Gastroesophageal sphincter (tissue), 3 donors: ENCODE results near the gene CNOT2.

ENCODE experiments used
- EP300 ChIP-seq: sonication (generic); formaldehyde crosslinking; IDR thresholded peaks from one replicate; pipeline ENCODE4 v1.6.1; 2017; ENCODE audit warnings: antibody characterized with exemption, mild to moderate bottlenecking
- POLR2A ChIP-seq, 2 donors: fragments of 450-650 bp; IDR thresholded peaks; one replicate each; pipeline ENCODE4 v1.6.1; 2017; ENCODE audit warnings: antibody characterized with exemption in 2 of 2, mild to moderate bottlenecking in 2 of 2, moderate library complexity in 1 of 2
- TF ChIP-seq, protein P1 (sequence below), 4 experiments: fragments of 200-600 bp in 2 of 4; fragments of 450-650 bp in 2 of 4; sonication (generic) in 1 of 4; IDR thresholded peaks; one replicate each; pipeline ENCODE4 v1.5.1; 2017 to 2019; ENCODE audit warnings: antibody characterized with exemption in 4 of 4, mild to moderate bottlenecking in 2 of 4, moderate library complexity in 2 of 4

DNA sequence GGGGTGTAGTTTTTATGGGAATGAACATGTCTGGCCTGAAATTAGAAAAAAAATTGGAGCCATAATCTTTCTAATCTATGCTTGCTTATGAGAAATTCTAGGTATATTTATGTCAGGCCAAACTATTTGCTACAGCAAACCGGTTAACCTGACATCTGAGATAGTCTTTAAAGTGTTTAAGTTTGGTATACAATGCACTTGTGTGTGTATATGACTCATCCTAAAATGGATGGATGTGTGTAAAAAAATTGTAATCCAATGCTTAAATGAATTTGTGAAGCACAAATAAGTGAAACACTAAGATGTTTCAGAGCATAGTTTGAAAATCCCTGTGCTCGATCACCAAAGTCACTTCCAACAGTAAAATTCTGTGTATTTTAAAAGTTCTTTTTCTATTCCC lies 6.7 kb downstream of the CNOT2 start:
- TF ChIP-seq POLR2A (IDR thresholded peaks at IDR 0.05) (no peak), EP300 (no peak)
- TF ChIP-seq, protein P1, sequence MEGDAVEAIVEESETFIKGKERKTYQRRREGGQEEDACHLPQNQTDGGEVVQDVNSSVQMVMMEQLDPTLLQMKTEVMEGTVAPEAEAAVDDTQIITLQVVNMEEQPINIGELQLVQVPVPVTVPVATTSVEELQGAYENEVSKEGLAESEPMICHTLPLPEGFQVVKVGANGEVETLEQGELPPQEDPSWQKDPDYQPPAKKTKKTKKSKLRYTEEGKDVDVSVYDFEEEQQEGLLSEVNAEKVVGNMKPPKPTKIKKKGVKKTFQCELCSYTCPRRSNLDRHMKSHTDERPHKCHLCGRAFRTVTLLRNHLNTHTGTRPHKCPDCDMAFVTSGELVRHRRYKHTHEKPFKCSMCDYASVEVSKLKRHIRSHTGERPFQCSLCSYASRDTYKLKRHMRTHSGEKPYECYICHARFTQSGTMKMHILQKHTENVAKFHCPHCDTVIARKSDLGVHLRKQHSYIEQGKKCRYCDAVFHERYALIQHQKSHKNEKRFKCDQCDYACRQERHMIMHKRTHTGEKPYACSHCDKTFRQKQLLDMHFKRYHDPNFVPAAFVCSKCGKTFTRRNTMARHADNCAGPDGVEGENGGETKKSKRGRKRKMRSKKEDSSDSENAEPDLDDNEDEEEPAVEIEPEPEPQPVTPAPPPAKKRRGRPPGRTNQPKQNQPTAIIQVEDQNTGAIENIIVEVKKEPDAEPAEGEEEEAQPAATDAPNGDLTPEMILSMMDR (IDR thresholded peaks at IDR 0.05) = no peak
